ENCODE measurements around the gene FXR1.

The FXR1 gene

DNA sequence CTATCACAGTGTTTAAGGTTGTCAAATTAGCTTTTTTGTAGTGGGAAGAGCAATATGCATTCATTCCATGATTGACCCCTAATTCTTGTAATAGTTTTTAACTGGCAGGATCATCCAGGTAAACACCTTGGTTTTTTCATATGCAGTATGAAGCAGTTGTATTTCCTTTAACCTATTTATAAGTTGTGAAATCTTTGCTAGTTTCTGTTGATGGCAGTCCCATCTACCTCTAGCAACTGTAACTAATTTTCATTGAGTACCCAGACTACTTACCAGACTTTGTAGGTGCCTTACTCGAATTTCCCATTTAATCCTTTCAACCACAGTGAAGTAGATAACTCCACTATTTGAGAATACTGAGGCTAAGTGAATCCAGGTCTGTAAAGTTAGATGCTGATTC lies 6.1 kb downstream of the FXR1 start:
- Histone ChIP-seq H3K27ac (ENCODE audit: low read length) (no peak overlapping the region), H3K9ac (ENCODE audit: low read depth, low read length) (no peak overlapping the region), H3K36me3 (ENCODE audit: insufficient read depth, low read length) (peaks cover 41% of the 10 kb centered on the region), H2AFZ (ENCODE audit: low read depth, low read length) (no peak overlapping the region), H3K4me1 (ENCODE audit: insufficient read depth, low read length) (peaks cover 26% of the 10 kb centered on the region), H3K27me3 (ENCODE audit: insufficient read depth, low read length, poor library complexity) (no peaks in the 10 kb centered on the region), H3K9me3 (ENCODE audit: insufficient read depth, low read length, severe bottlenecking) (no peaks in the 10 kb centered on the region), H4K20me1 (ENCODE audit: insufficient read depth, low read length) (peaks cover 94% of the 10 kb centered on the region), H3K4me2 (ENCODE audit: insufficient read depth, low read length) (no peak overlapping the region), H3K4me3 (ENCODE audit: low read depth in 1 of 2, low read length in 2 of 2) (no peak overlapping the region), H3K79me2 (ENCODE audit: insufficient read depth, low read length) (peaks cover 99% of the 10 kb centered on the region)
- ATAC-seq (ENCODE audit: insufficient read depth, low read depth) (no peak), DNase-seq (no peak)
- TF ChIP-seq, protein P1, sequence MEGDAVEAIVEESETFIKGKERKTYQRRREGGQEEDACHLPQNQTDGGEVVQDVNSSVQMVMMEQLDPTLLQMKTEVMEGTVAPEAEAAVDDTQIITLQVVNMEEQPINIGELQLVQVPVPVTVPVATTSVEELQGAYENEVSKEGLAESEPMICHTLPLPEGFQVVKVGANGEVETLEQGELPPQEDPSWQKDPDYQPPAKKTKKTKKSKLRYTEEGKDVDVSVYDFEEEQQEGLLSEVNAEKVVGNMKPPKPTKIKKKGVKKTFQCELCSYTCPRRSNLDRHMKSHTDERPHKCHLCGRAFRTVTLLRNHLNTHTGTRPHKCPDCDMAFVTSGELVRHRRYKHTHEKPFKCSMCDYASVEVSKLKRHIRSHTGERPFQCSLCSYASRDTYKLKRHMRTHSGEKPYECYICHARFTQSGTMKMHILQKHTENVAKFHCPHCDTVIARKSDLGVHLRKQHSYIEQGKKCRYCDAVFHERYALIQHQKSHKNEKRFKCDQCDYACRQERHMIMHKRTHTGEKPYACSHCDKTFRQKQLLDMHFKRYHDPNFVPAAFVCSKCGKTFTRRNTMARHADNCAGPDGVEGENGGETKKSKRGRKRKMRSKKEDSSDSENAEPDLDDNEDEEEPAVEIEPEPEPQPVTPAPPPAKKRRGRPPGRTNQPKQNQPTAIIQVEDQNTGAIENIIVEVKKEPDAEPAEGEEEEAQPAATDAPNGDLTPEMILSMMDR (IDR thresholded peaks at IDR 0.05; ENCODE audit: borderline replicate concordance, extremely low read depth, low read length, poor library complexity, severe bottlenecking) = no peak
- TF ChIP-seq EZH2 (IDR thresholded peaks at IDR 0.05; ENCODE audit: borderline replicate concordance, low read depth, low read length, severe bottlenecking) = no peak

DNA sequence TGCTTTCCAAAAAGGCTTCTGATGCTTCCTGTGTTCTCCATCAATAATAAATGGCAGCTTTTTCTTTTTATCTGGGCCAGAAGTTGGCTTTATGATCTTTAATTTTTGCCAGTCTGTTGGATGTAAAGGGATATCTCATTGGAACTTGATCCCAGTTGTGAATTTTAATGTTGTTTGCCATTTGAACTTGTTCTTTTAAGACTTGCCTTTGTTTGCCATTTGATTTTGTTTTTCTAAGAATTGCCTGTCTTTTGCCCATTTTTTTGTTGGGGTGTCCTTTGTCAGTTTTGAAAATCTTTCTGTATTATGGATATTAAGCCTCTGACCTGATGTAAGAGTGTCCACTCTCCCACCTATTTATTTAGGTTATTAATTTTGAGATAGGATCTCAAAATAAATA lies 9.8 kb downstream of the FXR1 start:
- Histone ChIP-seq H3K4me2 (ENCODE audit: insufficient read depth, low read length) (no peak overlapping the region), H2AFZ (ENCODE audit: low read depth, low read length) (no peak overlapping the region), H3K4me1 (ENCODE audit: insufficient read depth, low read length) (no peaks in the 10 kb centered on the region; the same call in 1 of the 2 replicates), H3K36me3 (ENCODE audit: insufficient read depth, low read length) (peaks cover 20% of the 10 kb centered on the region), H3K9me3 (ENCODE audit: insufficient read depth, low read length, severe bottlenecking) (no peaks in the 10 kb centered on the region), H3K4me3 (ENCODE audit: low read depth in 1 of 2, low read length in 2 of 2) (no peak overlapping the region), H3K79me2 (ENCODE audit: insufficient read depth, low read length) (peaks cover 99% of the 10 kb centered on the region), H3K27me3 (ENCODE audit: insufficient read depth, low read length, poor library complexity) (no peaks in the 10 kb centered on the region), H3K27ac (ENCODE audit: low read length) (no peak overlapping the region), H3K9ac (ENCODE audit: low read depth, low read length) (no peak overlapping the region), H4K20me1 (ENCODE audit: insufficient read depth, low read length) (peaks cover 92% of the 10 kb centered on the region)
- TF ChIP-seq EZH2 (IDR thresholded peaks at IDR 0.05; ENCODE audit: borderline replicate concordance, low read depth, low read length, severe bottlenecking) = no peak
- no peak for DNase-seq
- ATAC-seq (ENCODE audit: insufficient read depth, low read depth) = no peak

DNA sequence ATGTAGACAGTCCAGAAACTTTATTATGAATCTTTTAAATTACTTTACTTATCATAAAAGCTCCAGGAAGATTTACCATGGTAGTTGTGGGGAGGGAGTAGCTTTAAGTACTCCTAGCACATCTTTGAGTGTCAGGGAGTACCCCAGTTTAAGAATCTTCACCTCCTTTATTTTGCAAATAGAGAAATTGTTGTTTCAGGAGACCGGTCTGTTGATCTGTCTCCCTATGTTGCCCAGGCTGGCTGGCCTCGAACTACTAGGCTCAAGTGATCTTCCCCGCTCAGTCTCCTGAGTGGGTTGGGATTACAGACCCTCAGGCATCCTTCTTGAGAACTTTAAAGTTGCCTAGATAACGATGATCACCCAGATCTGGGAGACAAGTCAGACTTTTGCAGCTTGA lies 11.1 kb downstream of the FXR1 start:
- H3K36me3 ChIP-seq (ENCODE audit: insufficient read depth, low read length) = peaks cover 17% of the 10 kb centered on the region

DNA sequence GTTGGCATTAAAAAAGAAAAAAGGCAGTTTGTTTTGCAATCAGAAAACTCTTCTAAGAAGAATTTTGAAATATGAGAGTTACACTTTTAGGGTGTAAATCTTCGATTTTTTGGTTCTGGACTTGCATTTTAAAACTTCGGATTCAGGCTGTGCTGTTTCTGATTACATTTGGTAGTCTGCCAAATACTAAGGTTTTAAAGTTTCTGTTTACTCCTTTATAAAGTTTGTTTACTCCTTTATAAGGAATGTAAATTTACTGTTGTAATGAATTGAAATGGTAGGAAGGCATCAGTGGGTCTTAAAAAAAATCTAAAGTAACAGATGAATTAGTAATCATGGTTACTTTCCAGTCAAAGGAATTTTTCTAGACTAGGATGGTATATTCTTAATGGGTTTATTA lies 14.1 kb downstream of the FXR1 start:
- Histone ChIP-seq H2AFZ (ENCODE audit: low read depth, low read length) (no peak overlapping the region), H3K27me3 (ENCODE audit: insufficient read depth, low read length, poor library complexity) (no peaks in the 10 kb centered on the region)

More for the DNA sequence above, 11.1 kb downstream of the FXR1 start:
- Histone ChIP-seq H3K9me3 (ENCODE audit: insufficient read depth, low read length, severe bottlenecking) (no peaks in the 10 kb centered on the region), H2AFZ (ENCODE audit: low read depth, low read length) (no peak overlapping the region), H3K4me1 (ENCODE audit: insufficient read depth, low read length) (no peaks in the 10 kb centered on the region), H3K9ac (ENCODE audit: low read depth, low read length) (no peak overlapping the region), H3K4me3 (ENCODE audit: low read depth in 1 of 2, low read length in 2 of 2) (no peak overlapping the region), H3K79me2 (ENCODE audit: insufficient read depth, low read length) (peaks cover 100% of the 10 kb centered on the region), H3K27ac (ENCODE audit: low read length) (no peak overlapping the region), H4K20me1 (ENCODE audit: insufficient read depth, low read length) (peaks cover 91% of the 10 kb centered on the region), H3K27me3 (ENCODE audit: insufficient read depth, low read length, poor library complexity) (no peaks in the 10 kb centered on the region), H3K4me2 (ENCODE audit: insufficient read depth, low read length) (no peak overlapping the region)
- DNase-seq (no peak), ATAC-seq (ENCODE audit: insufficient read depth, low read depth) (no peak)
- TF ChIP-seq, protein P1 (IDR thresholded peaks at IDR 0.05; ENCODE audit: borderline replicate concordance, extremely low read depth, low read length, poor library complexity, severe bottlenecking) = no peak
- TF ChIP-seq EZH2 (IDR thresholded peaks at IDR 0.05; ENCODE audit: borderline replicate concordance, low read depth, low read length, severe bottlenecking) = no peak

More for the DNA sequence above, 14.1 kb downstream of the FXR1 start:
- Histone ChIP-seq H3K9ac (ENCODE audit: low read depth, low read length) (no peak overlapping the region), H3K27ac (ENCODE audit: low read length) (no peak overlapping the region), H3K4me2 (ENCODE audit: insufficient read depth, low read length) (no peak overlapping the region), H4K20me1 (ENCODE audit: insufficient read depth, low read length) (peaks cover 92% of the 10 kb centered on the region), H3K9me3 (ENCODE audit: insufficient read depth, low read length, severe bottlenecking) (no peaks in the 10 kb centered on the region), H3K79me2 (ENCODE audit: insufficient read depth, low read length) (peaks cover 100% of the 10 kb centered on the region), H3K4me3 (ENCODE audit: low read depth in 1 of 2, low read length in 2 of 2) (no peak overlapping the region), H3K4me1 (ENCODE audit: insufficient read depth, low read length) (no peaks in the 10 kb centered on the region), H3K36me3 (ENCODE audit: insufficient read depth, low read length) (peaks cover 14% of the 10 kb centered on the region)
- TF ChIP-seq, protein P1 (IDR thresholded peaks at IDR 0.05; ENCODE audit: borderline replicate concordance, extremely low read depth, low read length, poor library complexity, severe bottlenecking) = no peak
- TF ChIP-seq EZH2 (IDR thresholded peaks at IDR 0.05; ENCODE audit: borderline replicate concordance, low read depth, low read length, severe bottlenecking) = no peak
- DNase-seq (no peak), ATAC-seq (ENCODE audit: insufficient read depth, low read depth) (no peak)

All from DND-41 (cell line).